Caco-2 (cell line): ENCODE data around the gene BMPR1B. TPM values are rescaled to one million over a fixed set of nuclear protein-coding genes. Genes with fewer than 3 reads are reported as not detected.

Source experiments
- BruUV-seq: library from RNA; stranded (reverse); fragments of 400-500 nt; replicated peaks from 2 replicates; lab custom pipeline; 2021; lab: Mats Ljungman, UMichigan
- CTCF ChIA-PET: fragments of 300-600 bp; sonication (Branson Sonifier 250); formaldehyde crosslinking; loops from one replicate; lab custom pipeline; 2022; ENCODE audit warnings: antibody characterized with exemption; lab: Charles Lee
- POLR2A ChIA-PET: fragments of 300-600 bp; sonication (Branson Sonifier 250); formaldehyde crosslinking; loops from one replicate; lab custom pipeline; 2022; ENCODE audit warnings: antibody characterized with exemption; lab: Charles Lee
- DNase-seq, 2 experiments: peaks; one replicate each; pipeline versions ENCODE4 v3.0.0 to v3.0.0-alpha.2; 2020 to 2022
- H3K27me3 ChIP-seq: replicated peaks from 2 replicates; pipeline ENCODE4 v1.6.0; 2011; ENCODE audit warnings: low read length; ENCODE audit not compliant: control insufficient read depth, insufficient read depth
- H3K36me3 ChIP-seq: 2 replicates; pipeline ENCODE4 v1.5.1; 2011; ENCODE audit warnings: low read length; ENCODE audit not compliant: control insufficient read depth, insufficient read depth
- H3K4me1 ChIP-seq: fragments of 250-450 bp; sonication (Bioruptor Pico); 2 replicates; pipeline ENCODE4 v1.5.1; 2020; ENCODE audit warnings: mild to moderate bottlenecking
- H3K4me3 ChIP-seq: 2 replicates; pipeline ENCODE4 v1.5.1; 2011; ENCODE audit warnings: low read depth, mild to moderate bottlenecking, control low read depth, low read length
- H3K9me3 ChIP-seq: fragments of 250-450 bp; sonication (Bioruptor Pico); 2 replicates; pipeline ENCODE4 v1.5.1; 2020; ENCODE audit warnings: mild to moderate bottlenecking, moderate library complexity
- H3K27ac Mint-ChIP-seq: one replicate; pipeline ENCODE4 v1.8.0; 2022; ENCODE audit warnings: mixed read lengths; ENCODE audit not compliant: unreplicated experiment
- H3K27me3 Mint-ChIP-seq: one replicate; pipeline ENCODE4 v1.8.0; 2022; ENCODE audit warnings: mixed read lengths; ENCODE audit not compliant: insufficient read depth, unreplicated experiment
- H3K36me3 Mint-ChIP-seq: one replicate; pipeline ENCODE4 v1.8.0; 2022; ENCODE audit warnings: mild to moderate bottlenecking, mixed read lengths; ENCODE audit not compliant: insufficient read depth, unreplicated experiment
- H3K4me1 Mint-ChIP-seq: one replicate; pipeline ENCODE4 v1.8.0; 2022; ENCODE audit warnings: low read depth, mixed read lengths; ENCODE audit not compliant: unreplicated experiment
- H3K4me3 Mint-ChIP-seq: one replicate; pipeline ENCODE4 v1.8.0; 2022; ENCODE audit warnings: mild to moderate bottlenecking, moderate library complexity, mixed read lengths; ENCODE audit not compliant: unreplicated experiment
- H3K9me3 Mint-ChIP-seq: one replicate; pipeline ENCODE4 v1.8.0; 2022; ENCODE audit warnings: mixed read lengths; ENCODE audit not compliant: unreplicated experiment
- intact Hi-C: fragments of 100-400 bp; cut with micrococcal nuclease; formaldehyde crosslinking; loops from one replicate; pipeline ENCODE4 v1.10.0; 2022; ENCODE audit not compliant: unreplicated experiment
- total RNA-seq: library from RNA; stranded (reverse); gene quantifications from 2 replicates; pipeline ENCODE4 v1.2.3, GENCODE V29; 2022
- TF ChIP-seq, protein P1 (sequence below), 2 experiments: fragments of 200-600 bp in 1 of 2; IDR thresholded peaks; 1 replicate in 1 of 2; 2 replicates in 1 of 2; pipeline versions ENCODE4 v1.5.1 to v1.8.0; 2011 to 2022; ENCODE audit warnings: antibody characterized with exemption in 1 of 2, control low read depth in 1 of 2, inconsistent platforms in 1 of 2, low read depth in 1 of 2, low read length in 1 of 2, mild to moderate bottlenecking in 1 of 2, moderate library complexity in 1 of 2; ENCODE audit not compliant: insufficient read depth in 1 of 2, severe bottlenecking in 1 of 2, unreplicated experiment in 1 of 2

BMPR1B gene
- total RNA-seq, 1 experiment from 2014 or later = 8.7 TPM

DNA sequence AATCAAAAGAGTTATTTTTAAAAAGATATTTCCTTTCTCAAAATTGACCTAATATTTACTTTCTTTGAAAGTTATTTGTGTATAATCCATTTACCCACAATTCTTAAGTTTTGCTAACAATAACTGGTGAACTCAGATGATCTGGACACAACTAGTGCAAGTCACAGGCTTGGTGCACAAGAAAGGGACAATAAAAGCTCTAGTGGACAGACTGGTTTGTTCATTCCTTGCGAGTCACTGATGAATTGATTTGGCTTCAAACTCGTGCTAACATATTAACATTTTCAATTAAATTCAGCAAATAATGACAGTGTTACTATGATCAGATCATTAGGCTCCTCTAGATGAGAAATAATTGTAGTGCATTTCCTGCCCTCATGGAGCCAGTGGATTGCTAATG, 169.2 kb downstream of the BMPR1B start:
- no peak overlapping the region for H3K4me3 Mint-ChIP-seq
- Histone ChIP-seq H3K9me3 (no peaks in the 10 kb centered on the region), H3K4me1 (peaks cover 12% of the 10 kb centered on the region), H3K27me3 (no peaks in the 10 kb centered on the region), H3K4me3 (no peak overlapping the region), H3K36me3 (no peaks in the 10 kb centered on the region)
- no peaks in the 10 kb centered on the region for H3K36me3 Mint-ChIP-seq
- H3K9me3 Mint-ChIP-seq = no peaks in the 10 kb centered on the region
- ChIA-PET CTCF (no interaction called here), POLR2A (no interaction called here)
- DNase-seq = no peak
- BruUV-seq = no TSS peak
- TF ChIP-seq, protein P1, sequence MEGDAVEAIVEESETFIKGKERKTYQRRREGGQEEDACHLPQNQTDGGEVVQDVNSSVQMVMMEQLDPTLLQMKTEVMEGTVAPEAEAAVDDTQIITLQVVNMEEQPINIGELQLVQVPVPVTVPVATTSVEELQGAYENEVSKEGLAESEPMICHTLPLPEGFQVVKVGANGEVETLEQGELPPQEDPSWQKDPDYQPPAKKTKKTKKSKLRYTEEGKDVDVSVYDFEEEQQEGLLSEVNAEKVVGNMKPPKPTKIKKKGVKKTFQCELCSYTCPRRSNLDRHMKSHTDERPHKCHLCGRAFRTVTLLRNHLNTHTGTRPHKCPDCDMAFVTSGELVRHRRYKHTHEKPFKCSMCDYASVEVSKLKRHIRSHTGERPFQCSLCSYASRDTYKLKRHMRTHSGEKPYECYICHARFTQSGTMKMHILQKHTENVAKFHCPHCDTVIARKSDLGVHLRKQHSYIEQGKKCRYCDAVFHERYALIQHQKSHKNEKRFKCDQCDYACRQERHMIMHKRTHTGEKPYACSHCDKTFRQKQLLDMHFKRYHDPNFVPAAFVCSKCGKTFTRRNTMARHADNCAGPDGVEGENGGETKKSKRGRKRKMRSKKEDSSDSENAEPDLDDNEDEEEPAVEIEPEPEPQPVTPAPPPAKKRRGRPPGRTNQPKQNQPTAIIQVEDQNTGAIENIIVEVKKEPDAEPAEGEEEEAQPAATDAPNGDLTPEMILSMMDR (IDR thresholded peaks at IDR 0.05; ENCODE audit: insufficient read depth in 1 of 2, low read depth in 1 of 2, low read length in 1 of 2, severe bottlenecking in 1 of 2, unreplicated experiment in 1 of 2) = no peak
- H3K27ac Mint-ChIP-seq = no peak overlapping the region
- H3K27me3 Mint-ChIP-seq = no peaks in the 10 kb centered on the region
- intact Hi-C loops = no loop called here
- peaks cover 18% of the 10 kb centered on the region for H3K4me1 Mint-ChIP-seq

DNA sequence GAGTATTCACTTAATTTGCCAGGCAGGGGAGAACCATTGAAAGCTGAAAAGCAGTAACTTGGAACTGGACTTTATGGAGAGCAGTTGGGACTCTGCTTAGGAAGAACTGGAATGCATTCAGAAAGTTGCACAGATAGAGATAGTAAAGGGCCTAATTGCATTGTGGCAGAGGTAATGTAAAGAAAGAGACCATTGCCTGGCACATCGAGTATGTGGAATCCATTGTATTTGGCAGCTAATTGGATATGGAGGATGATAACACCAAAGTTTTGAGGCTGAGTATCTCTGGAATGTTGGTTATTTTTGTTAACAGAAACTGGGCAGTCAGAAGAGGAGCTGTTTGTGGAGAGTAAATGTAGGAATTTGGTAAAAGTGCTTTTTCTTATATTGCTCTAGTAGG, 169.9 kb downstream of the BMPR1B start:
- CTCF ChIA-PET = no interaction called here
- no peak for DNase-seq
- no peak overlapping the region for H3K4me3 ChIP-seq
- H3K36me3 ChIP-seq = no peaks in the 10 kb centered on the region
- POLR2A ChIA-PET = no interaction called here
- BruUV-seq = no TSS peak
- peaks cover 12% of the 10 kb centered on the region for H3K4me1 ChIP-seq
- no peaks in the 10 kb centered on the region for H3K27me3 Mint-ChIP-seq
- intact Hi-C loops = no loop called here
- no peaks in the 10 kb centered on the region for H3K27me3 ChIP-seq
- H3K36me3 Mint-ChIP-seq = no peaks in the 10 kb centered on the region
- H3K9me3 Mint-ChIP-seq = no peaks in the 10 kb centered on the region
- TF ChIP-seq, protein P1 (IDR thresholded peaks at IDR 0.05; ENCODE audit: insufficient read depth in 1 of 2, low read depth in 1 of 2, low read length in 1 of 2, severe bottlenecking in 1 of 2, unreplicated experiment in 1 of 2) = no peak
- H3K4me1 Mint-ChIP-seq = peaks cover 18% of the 10 kb centered on the region
- H3K9me3 ChIP-seq = no peaks in the 10 kb centered on the region
- no peak overlapping the region for H3K4me3 Mint-ChIP-seq
- H3K27ac Mint-ChIP-seq = no peak overlapping the region

DNA sequence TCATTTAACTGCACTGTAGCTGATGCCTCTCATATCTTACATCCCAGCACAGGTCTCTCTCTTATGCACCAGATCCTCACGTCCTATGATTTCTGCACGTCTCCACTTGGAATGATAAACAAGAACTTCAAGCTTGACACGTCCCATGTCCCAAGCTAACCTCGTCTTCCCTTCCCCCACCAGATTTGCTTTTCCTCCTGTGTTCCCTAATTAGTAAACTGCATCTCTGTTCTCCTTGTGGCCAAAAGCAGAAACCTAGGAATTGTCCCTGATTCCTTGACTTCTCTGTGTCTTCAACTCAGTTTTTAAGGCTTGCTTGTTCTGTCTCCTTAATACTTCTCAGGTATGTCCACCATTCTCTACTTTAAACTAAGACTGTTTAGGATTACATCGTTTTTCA, 171.9 kb downstream of the BMPR1B start:
- no peaks in the 10 kb centered on the region for H3K9me3 ChIP-seq
- intact Hi-C loops = no loop called here
- Mint-ChIP-seq H3K36me3 (no peaks in the 10 kb centered on the region), H3K27me3 (no peaks in the 10 kb centered on the region), H3K4me1 (peaks cover 27% of the 10 kb centered on the region), H3K4me3 (no peak overlapping the region), H3K27ac (no peak overlapping the region), H3K9me3 (no peaks in the 10 kb centered on the region)
- TF ChIP-seq, protein P1 (IDR thresholded peaks at IDR 0.05; ENCODE audit: insufficient read depth in 1 of 2, low read depth in 1 of 2, low read length in 1 of 2, severe bottlenecking in 1 of 2, unreplicated experiment in 1 of 2) = no peak
- H3K4me3 ChIP-seq = no peak overlapping the region
- BruUV-seq = no TSS peak
- H3K27me3 ChIP-seq = no peaks in the 10 kb centered on the region
- ChIA-PET CTCF (no interaction called here), POLR2A (no interaction called here)
- no peaks in the 10 kb centered on the region for H3K36me3 ChIP-seq
- no peak for DNase-seq
- H3K4me1 ChIP-seq = peaks cover 19% of the 10 kb centered on the region
